Measurements from ENCODE around the gene LRRC37B. TPM values are rescaled to one million over a fixed set of nuclear protein-coding genes. Genes with fewer than 3 reads are reported as not detected.
"Not testable (repeated sequence)": the region's sequence is repeated elsewhere in the genome, so short reads cannot be mapped to it uniquely, and the experiment has no call there.

Gene LRRC37B
- 8.7 and 13.2 TPM in 2 replicates for total RNA-seq (2014; rRNA removed; shearing (Covaris generic))
- 9.4 and 10.8 TPM in 2 replicates for polyA plus RNA-seq (2014; cell fraction: nucleus; rRNA removed)

DNA sequence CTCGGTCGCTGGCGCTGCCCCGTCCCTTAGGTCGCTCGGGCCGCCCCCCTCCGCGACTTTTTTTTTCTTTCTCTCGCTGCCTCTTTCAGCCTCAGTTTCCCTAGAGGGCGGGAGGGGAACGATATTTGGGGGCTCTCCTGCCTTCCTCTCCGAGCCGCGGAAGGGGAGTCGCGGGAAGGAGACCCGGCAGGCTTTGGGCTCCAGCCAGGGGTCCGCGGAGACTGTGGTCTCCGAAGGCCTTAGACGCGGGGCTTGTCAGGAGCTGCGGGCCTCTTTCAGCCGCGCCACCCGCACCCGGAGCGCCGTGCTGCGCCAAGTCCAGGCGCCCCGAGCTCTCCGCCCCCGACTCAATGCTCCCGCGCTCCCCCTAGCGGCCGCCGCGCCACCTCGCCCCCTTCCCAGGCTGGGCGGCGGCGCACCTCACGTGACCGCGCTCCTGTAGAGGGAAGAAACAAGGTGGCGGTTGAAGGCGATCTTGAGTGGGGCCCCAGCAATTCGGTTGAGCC lies at the start of gene LRRC37B:
Gene LRRC37B, plus strand, starts transcription at position 427 of the 506 bp plus-strand sequence. CDS start 14,010 bp downstream, outside the sequence.
- DNase-seq (ENCODE audit: extremely low read depth, low read depth), result peak; percentile 72

DNA sequence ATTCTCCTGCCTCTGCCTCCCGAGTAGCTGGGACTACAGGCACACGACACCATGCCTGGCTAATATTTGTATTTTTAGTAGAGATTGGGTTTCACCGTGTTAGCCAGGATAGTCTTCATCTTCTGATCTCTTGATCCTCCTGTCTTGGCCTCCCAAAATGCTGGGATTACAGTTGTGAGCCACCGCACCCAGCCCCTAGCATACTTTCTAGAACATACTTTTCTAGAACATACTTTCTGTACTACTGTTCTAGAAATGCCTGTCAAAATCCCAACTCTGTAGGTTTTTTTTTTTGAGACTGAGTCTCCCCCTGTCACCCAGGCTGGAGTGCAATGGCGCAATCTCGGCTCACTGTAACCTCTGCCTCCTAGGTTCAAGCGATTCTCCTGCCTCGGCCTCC lies 43.1 kb upstream of the LRRC37B start:
- DNase-seq (ENCODE audit: extremely low read depth, low read depth), result not testable (repeated sequence)

DNA sequence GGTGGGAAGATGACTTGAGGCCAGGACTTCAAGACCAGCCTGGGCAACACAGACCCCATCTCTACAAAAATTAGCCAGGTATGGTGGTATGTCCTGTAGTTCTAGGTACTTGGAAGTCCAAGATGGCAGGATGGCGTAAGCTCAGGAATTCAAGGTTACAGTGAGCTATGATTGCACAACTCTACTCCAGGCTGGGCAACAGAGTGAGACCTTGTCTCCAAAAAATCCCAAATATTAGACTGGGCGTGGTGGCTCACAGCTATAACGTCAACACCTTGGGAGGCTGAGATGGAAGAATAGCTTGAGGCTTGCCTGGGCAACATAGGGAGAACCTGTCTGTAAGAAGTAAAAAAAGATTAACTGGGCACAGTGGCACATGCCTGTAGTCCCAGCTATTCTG lies 39.5 kb upstream of the LRRC37B start:
- DNase-seq (ENCODE audit: extremely low read depth, low read depth), result no peak

DNA sequence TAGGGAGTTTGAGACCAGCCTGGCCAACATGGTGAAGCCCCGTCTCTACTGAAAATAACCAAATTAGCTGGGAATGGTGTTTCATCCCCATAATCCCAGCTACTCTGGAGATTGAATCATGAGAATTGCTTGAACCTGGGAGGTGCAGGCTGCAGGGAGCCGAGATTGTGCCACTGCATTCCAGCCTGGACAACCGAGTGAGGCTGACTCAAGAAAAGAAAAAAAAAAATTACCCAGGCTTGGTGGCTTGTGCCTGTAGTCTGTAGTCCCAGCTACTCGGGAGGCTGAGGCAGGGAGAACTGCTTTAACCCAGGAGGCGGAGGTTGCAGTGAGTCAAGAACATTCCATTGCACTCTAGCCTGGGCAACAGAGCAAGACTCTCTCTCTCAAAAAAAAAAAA lies 36.8 kb upstream of the LRRC37B start:
- DNase-seq (ENCODE audit: extremely low read depth, low read depth), result not testable (repeated sequence)

DNA sequence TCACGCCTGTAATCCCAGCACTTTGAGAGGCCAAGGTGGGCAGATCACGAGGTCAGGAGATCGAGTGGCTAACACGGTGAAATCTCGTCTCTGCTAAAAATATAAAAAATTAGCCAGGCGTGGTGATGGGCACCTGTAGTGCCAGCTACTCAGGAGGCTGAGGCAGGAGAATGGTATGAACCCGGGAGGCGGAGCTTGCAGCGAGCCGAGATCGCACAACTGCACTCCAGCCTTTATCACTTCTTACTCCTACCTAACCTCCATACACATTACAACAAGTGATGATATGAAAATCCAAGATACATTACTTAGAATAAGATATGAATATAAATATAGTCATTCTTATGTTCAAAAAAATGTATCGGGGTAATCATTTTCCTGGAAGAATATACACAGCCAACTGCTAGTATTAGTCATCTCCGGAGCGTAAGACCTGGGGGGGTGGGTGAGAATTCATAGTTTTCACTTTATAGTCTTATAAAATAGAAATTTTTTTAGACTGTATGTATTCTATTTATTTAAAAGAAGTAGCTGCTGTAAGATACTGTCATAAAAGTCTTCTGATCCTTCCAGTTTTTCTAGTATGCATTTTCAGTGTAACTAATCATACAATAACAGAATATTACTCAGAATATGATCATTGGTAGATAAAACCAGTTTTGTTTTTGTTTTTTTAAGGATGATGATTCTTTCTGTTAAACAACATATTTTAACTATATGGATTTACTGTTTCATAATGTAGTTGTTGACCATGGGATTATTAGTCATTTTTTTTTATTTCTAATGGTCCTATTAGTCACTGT lies 32.7 kb upstream of the LRRC37B start:
- not testable (repeated sequence) for DNase-seq (ENCODE audit: extremely low read depth, low read depth)

DNA sequence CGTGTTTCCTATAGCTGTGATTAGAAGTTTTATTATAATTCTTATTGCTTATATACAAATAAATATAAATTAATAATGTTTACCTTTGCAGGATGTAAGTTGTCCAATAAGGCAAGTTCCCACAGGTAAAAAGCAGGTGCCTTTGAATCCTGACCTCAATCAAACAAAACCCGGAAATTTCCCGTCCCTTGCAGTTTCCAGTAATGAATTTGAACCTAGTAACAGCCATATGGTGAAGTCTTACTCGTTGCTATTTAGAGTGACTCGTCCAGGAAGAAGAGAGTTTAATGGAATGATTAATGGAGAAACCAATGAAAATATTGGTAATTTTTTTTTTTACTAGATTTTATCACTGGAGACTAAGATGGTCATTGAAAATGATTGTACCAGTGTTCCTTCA lies 31.8 kb upstream of the LRRC37B start:
- DNase-seq (ENCODE audit: extremely low read depth, low read depth), result not testable (repeated sequence)

DNA sequence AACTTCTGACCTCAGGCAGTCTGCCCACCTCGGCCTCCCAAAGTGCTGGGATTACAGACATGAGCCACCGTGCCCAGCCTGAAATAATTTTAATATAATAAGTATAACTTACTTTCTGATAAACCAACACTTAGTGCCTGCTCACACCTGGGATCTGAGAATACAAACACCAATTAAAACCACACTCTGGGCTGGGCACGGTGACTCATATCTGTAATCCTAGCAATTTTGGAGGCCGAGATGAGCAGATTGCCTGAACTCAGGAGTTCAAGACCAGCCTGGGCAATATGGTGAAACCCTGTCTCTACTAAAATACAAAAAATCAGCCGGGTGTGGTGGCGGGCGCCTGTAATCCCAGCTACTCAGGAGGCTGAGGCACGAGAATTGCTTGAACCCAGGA lies 15.4 kb upstream of the LRRC37B start:
- DNase-seq (ENCODE audit: extremely low read depth, low read depth), result not testable (repeated sequence)

DNA sequence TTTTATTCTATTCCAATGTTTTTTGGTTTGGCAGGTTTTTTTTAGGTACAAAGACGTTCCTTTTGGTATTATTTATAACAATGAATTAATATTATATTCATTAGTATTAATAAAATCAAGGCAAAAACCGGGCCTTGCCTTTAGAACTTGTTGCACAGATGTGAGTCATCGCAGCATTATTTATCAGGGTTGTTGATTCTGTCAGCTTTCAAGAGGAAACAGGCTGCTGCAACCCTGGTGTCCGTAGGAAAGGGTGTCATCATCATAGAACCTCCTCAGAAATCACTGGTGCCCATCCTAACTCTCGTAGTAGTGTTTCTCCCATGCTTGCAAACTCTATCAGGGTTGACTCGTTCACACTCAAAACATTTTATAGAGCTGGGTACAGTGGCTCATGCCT lies 10.2 kb upstream of the LRRC37B start:
- no peak for DNase-seq (ENCODE audit: extremely low read depth, low read depth)

DNA sequence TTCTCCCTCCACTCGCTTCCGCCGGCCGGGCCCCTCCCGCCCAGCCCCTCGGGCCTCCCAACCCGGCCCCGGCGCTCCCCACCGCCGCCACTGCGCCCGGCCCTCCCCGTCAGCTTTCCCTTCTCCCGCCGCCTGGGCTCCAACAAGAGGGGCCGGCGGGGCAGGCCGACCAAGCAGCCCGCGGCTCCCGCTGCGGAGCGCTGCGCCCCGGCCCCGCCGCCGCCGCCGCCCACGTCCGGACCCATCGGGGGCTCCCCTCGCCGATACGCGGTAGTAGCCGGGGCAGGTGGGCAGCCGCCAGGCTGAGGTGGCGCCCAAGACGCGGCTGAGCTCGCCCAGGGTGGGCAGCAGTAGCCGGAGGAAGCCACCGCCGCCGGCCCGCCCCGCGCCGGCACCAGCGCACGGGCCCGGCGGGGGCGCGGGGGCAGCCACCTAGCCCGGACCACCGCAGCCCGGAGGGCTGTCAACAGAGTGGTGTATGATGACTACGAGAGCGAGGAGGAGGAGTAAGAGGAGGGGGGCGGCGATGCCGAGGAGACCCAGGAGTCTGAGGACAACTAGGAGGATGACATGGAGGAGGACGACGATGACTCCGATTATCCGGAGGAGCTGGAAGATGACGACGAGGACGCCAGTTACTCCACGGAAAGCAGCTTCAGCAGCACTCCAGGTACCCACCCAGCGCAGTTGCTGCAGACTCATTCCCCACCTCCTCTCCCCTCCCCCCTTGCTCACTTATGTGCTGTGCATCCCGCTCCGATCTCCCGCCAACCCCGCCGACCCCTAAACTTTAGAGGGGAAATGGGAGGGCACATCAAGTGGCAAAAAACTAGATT lies 498 bp downstream of the LRRC37B start:
- DNase-seq (ENCODE audit: extremely low read depth, low read depth), result no peak

DNA sequence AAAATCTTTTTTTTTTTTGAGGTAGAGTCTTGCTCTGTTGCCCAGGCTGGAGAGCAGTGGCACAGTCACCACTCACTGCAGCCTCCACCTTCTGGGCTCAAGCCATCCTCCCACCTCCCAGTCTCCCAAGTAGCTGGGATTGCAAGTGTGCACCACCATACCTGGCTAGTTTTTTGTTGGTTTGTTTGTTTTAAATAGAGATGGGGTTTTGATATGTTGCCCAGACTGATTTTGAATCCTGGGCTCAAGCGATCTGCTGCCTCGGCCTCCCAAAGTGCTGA lies 2.0 kb downstream of the LRRC37B start:
- DNase-seq (ENCODE audit: extremely low read depth, low read depth), result no peak

DNA sequence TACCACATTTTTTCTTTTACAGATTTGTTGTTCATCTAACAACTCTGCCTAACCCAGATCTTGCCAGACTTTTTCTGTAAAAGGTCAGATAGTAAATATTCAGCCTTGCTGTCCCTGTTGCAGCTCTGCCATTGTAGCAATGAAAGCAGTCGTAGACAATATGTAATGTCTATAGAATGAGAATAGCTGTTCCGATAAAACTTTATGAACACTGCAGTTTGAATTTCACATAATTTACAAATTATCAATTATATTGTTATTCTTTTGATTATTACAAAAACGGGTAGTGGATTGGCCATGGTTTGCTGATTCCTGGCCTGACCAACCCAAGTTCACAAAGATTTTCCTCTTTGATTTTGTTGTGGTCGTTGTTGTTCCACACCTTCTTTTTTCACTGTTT lies 2.9 kb downstream of the LRRC37B start:
- no peak for DNase-seq (ENCODE audit: extremely low read depth, low read depth)

DNA sequence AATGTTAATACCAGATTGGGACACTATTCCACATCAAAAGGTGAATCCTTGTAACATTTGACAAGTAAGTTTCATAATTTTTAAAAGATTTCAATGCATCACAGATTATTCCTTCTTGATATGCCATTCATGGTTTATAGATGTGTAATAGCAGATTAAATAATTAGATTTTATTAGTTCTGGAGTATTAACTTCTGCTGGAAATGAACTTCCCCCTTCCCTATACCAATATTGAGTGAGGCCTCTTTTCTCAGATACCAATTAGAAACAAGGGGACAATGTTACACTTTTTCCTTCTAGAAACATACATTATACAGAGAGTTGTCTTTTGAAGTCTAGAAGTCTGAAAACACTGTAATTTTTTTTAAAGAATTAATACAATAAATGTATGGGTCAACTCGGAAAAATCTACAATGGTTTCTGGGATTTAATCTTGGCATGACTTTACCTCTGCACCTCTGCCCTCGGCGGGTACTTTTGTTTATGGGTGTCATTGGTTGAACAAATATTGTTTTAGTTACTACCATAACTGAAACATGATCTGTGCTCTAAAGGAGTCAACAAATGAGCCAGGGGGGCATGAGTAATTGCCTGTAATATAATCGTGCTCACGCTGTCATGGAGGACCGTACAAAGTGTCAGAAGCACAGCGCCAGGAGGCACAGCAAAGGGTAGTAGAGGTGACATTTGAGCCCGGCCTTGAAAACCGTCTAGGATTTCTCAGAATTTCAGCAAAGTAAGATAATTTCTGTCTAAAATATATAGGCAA lies 8.2 kb downstream of the LRRC37B start:
- DNase-seq (ENCODE audit: extremely low read depth, low read depth), result peak; percentile 49

DNA sequence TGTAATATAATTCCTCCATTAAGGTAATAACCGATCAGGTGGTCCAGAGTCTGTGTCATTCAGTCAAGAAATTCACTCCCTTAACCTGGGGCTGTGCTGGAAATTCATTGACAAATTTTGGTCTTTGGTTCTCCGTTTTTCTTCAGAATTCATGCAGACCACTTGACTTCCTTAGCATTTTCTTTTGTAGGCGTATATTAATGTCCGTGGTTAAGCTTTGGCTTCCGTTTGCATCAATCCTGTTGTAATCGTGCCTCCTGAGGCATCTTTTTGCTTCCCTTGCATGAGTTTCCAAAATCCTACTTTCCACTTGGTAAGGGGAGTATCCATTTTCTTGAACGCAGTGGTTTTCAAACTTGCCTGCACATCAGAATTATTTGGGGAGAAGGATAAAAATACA lies 9.0 kb downstream of the LRRC37B start:
- no peak for DNase-seq (ENCODE audit: extremely low read depth, low read depth)

DNA sequence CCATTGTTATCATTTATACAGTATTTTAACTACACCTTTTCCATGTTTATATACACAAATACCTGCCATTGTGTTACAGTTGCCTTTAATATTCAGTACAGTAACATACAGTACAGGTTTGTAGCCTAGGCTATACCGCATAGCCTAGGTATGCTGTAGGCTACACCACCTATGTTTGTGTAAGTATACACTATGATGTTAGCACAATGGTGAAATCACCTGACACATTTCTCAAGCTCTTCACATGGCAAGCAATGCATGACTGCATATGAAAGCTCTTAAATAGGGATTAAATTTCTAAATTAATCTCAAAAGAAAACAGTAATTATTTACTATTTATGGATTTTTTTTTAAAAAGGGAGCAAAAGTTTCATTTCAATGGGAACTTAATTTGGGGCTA lies 12.0 kb downstream of the LRRC37B start:
- DNase-seq (ENCODE audit: extremely low read depth, low read depth), result no peak

DNA sequence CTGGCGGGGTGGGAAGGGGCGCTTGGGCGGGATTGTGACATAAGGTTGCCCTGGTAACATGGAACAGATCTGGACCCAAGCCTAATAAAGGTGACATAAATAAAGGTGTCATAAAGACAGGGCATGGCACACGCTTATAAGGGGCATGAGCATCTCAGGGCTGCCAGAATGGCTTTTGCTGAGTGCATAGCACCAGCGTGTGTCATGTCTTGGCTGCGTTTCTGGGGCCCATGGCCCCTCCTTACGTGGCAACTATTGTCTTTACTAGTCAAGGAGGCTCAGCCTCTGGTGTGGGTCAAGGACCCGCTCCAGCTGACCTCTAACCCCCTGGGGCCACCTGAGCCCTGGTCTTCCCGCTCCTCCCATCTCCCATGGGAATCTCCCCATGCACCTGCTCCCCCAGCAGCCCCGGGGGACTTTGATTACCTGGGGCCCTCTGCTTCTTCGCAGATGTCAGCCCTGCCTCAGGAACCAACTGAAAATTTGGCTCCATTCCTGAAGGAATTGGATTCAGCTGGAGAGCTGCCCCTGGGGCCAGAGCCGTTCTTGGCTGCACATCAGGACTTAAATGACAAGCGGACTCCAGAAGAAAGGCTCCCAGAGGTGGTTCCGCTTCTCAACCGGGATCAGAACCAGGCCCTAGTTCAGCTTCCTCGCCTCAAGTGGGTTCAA lies 13.9 kb downstream of the LRRC37B start:
- no peak for DNase-seq (ENCODE audit: extremely low read depth, low read depth)

DNA sequence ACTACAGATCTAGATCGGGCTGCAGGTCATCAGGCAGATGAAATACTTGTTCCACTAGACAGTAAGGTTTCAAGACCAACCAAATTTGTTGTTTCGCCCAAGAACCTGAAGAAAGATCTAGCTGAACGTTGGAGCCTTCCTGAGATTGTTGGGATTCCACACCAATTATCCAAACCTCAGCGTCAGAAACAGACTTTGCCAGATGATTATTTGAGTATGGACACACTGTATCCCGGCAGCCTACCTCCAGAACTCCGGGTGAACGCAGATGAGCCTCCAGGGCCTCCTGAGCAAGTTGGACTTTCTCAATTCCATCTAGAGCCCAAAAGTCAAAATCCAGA lies 14.4 kb downstream of the LRRC37B start:
- DNase-seq (ENCODE audit: extremely low read depth, low read depth), result no peak

DNA sequence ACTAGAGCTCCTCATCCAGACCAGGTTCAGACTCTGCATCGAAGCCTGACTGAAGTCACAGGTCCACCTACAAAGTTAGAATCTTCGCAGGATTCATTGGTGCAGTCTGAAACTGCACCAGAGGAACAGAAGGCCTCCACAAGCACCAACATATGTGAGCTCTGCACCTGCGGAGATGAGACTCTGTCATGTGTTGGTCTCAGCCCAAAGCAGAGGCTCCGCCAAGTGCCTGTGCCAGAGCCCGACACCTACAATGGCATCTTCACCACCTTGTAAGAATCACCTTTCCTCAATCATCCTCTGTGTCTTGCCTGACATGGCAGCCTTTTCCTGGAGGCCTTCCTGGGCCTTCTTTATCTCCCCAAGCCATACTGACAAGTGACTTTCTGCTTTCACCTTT lies 15.4 kb downstream of the LRRC37B start:
- not testable (repeated sequence) for DNase-seq (ENCODE audit: extremely low read depth, low read depth)

DNA sequence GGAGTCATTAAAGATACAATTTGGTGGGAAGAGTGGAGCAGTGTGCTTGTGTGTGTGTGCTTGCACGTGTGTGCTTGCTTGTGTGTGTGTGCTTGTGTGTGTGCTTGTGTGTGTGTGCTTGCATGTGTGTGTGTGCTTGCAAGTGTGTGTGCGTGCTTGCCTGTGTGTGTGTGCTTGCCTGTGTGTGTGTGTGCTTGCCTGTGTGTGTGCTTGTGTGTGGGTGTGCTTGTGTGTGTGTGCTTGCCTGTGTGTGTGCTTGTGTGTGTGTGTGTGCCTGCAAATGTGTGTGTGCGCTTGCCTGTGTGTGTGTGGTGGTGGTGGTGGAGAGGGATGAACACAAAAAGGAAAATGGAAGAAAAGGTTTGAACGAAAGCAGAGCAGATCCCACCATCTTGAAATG lies 20.1 kb downstream of the LRRC37B start:
- DNase-seq (ENCODE audit: extremely low read depth, low read depth), result not testable (repeated sequence)

DNA sequence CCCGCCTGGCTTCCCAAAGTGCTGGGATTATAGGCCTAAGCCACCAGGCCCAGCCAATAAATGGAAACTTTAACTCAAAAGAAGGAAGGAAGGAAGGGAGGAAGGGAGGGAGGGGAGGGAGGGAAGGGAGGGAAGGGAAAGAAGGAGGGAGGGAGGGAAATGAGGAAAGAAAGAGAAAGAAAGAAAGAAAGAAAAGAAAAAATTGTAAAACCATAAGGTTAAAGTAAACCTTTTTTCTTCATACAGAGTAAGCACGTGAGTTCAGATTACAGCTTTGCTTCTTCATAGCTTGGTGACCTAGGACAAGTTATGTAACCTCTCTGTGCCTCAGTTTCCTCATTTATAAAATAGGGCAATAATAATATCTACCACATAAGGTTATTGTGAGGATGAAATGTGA lies 26.0 kb downstream of the LRRC37B start:
- no peak for DNase-seq (ENCODE audit: extremely low read depth, low read depth)

DNA sequence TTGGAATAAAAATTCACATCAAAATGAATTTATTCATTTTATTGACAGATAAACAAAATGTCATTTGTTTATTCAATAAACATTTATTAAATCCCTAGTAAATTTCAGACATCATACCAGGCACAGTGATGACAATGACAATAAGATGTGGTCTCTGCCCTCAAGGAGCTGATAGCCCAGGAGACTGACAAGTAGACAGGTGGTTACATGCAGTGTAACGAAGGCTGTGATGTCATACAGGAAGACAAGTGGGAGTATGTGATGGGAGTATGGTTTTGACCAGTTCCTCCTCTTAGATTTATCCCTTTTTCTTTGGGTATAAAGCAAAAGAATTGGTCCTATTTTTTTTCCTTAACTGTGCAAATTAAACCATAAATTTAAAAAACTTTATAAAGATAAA lies 26.6 kb downstream of the LRRC37B start:
- DNase-seq (ENCODE audit: extremely low read depth, low read depth), result not testable (repeated sequence)
